GM21528 (cell line): Measurements from ENCODE around the gene ACSS1.

Experiments used
- ATAC-seq: cut with Tn5 transposase; IDR thresholded peaks from one replicate; pipeline ENCODE4 v1.9.1; 2021; ENCODE audit warnings: mild to moderate bottlenecking, moderate library complexity; ENCODE audit not compliant: unreplicated experiment, low FRiP score

The ACSS1 gene

GRCh38 chr20:24962182-24962492, 95.8 kb downstream of the ACSS1 start:
- no peak for ATAC-seq

GRCh38 chr20:24961384-24962181, 96.4 kb downstream of the ACSS1 start:
- no peak for ATAC-seq

- ATAC-seq = no peak
Observed at GRCh38 chr20:24960861-24961260, 97.1 kb downstream of the ACSS1 start.

- no peak for ATAC-seq
Observed at GRCh38 chr20:24960302-24960801, 97.6 kb downstream of the ACSS1 start.

- no peak for ATAC-seq
Observed at GRCh38 chr20:24959591-24960301, 98.2 kb downstream of the ACSS1 start.

GRCh38 chr20:24958506-24959385, 99.2 kb downstream of the ACSS1 start:
- no peak for ATAC-seq

GRCh38 chr20:24957326-24958016, 100.5 kb downstream of the ACSS1 start:
- ATAC-seq = no peak
